GM21528 (cell line): Measurements from ENCODE around the gene IRS2.
"Not testable (repeated sequence)": the region's sequence is repeated elsewhere in the genome, so short reads cannot be mapped to it uniquely, and the experiment has no call there.

Experiments
- ATAC-seq: cut with Tn5 transposase; IDR thresholded peaks from one replicate; pipeline ENCODE4 v1.9.1; 2021; ENCODE audit warnings: mild to moderate bottlenecking, moderate library complexity; ENCODE audit not compliant: unreplicated experiment, low FRiP score

IRS2 gene, protein sequence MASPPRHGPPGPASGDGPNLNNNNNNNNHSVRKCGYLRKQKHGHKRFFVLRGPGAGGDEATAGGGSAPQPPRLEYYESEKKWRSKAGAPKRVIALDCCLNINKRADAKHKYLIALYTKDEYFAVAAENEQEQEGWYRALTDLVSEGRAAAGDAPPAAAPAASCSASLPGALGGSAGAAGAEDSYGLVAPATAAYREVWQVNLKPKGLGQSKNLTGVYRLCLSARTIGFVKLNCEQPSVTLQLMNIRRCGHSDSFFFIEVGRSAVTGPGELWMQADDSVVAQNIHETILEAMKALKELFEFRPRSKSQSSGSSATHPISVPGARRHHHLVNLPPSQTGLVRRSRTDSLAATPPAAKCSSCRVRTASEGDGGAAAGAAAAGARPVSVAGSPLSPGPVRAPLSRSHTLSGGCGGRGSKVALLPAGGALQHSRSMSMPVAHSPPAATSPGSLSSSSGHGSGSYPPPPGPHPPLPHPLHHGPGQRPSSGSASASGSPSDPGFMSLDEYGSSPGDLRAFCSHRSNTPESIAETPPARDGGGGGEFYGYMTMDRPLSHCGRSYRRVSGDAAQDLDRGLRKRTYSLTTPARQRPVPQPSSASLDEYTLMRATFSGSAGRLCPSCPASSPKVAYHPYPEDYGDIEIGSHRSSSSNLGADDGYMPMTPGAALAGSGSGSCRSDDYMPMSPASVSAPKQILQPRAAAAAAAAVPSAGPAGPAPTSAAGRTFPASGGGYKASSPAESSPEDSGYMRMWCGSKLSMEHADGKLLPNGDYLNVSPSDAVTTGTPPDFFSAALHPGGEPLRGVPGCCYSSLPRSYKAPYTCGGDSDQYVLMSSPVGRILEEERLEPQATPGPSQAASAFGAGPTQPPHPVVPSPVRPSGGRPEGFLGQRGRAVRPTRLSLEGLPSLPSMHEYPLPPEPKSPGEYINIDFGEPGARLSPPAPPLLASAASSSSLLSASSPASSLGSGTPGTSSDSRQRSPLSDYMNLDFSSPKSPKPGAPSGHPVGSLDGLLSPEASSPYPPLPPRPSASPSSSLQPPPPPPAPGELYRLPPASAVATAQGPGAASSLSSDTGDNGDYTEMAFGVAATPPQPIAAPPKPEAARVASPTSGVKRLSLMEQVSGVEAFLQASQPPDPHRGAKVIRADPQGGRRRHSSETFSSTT (N-terminal part only)

DNA sequence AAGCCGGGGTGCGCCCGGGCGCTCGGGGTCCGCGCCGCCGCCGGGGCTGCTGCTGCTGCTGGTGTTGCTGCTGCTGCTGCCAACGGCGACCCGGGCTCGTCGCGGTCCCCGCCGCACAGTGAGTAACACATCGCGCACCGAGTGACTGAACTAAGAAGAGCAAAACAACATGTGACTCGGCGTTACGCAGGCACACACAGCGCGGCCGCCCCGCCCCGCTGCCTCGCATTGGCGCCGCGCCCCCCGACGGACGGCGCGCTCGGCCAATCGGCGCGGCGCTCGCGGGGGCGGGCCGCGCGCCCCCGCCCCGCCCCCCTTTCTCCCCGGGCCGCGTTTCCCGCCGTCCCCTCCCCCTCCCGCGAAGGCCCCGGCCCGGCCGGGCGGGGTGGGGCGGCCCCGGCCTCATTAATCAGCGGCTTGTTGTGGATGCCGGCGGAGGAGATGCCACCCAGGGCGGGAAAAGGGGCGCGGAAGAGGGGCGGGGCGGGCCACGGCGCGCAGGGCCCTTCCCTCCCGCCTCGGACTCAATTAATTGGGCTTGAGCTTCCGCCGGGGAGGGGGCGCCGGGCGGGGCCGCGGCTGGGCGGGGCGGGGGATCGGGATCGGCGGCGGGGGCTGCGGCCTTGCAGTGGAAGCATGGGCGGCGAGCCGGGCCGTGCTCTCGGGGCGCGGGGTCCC, at the start of gene IRS2:
TSS of gene IRS2 (minus strand) at position 127 of the 678 bp plus-strand sequence. CDS start 530 bp downstream, outside the sequence.
- ATAC-seq = peak; percentile 97

DNA sequence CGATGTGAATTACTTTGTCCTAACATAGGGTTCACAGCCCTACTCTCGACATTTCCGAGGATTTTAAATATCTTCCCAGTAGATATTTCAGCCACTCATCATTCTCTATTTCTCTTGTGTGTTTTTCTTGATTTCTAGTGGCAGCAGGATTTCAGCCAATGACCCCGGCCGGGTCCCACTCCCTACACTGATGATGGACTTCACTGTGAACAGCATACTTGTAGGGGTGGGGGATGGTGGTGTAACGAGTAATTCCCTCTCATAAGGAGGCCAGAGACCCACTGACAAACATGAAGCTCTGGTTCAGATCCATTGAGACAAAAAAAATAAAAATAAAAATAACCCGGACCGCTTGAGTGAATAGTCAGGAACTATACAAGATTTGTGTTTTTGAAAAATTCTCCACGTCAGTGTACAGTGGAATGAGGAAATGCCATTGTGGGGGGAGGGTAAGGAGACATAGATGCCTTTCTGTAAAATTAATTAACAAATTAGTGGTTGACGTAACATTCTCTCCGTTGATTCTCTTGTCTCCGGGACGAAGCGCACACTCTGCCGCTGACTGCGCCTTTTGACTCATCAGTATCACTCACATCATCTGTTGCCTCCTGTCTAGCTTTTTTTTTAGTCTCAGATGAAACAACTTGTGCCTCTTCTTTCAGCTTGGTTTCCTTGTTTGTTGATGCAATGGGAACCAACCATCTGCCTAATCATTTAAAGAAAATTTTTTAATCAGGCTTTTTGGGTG, 48.8 kb upstream of the IRS2 start:
- no peak for ATAC-seq

DNA sequence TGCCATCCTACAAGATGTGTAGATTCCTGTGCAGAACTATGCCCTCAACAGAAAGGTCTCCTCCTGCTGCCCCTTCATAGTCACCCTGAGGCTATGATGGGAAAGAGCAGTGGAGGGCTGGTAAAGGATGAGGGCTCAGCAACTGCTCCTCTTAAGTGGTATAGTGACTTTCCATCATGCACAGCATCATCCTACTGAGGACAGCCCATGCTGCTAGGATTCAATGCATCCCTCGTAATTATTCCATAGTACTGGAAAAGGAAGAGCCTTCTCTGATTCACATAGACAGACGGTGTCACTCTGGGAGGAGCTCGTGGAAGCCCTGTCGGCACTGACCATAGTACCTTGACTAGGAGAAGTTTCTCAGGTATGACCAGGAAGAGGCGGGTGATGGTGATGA, 47.6 kb upstream of the IRS2 start:
- ATAC-seq = no peak

DNA sequence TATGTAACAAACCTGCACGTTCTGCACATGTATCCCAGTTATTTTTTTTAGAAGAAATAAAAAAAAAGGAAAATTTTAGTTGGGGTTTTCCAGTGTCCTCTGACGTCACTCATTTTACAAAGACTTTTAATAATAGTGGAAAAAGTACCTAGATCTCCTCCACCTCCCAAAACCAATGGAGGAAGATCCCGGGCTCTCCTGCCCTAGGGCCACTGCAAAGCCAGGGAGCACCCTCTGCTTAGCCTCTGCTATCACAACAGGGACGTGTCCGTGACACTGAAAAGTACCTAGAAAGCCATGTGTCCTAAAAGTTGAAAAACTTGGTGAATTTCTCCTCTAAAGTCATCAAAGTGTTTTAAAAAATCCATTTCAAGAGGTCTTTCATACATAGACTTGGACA, 46.7 kb upstream of the IRS2 start:
- ATAC-seq = no peak

DNA sequence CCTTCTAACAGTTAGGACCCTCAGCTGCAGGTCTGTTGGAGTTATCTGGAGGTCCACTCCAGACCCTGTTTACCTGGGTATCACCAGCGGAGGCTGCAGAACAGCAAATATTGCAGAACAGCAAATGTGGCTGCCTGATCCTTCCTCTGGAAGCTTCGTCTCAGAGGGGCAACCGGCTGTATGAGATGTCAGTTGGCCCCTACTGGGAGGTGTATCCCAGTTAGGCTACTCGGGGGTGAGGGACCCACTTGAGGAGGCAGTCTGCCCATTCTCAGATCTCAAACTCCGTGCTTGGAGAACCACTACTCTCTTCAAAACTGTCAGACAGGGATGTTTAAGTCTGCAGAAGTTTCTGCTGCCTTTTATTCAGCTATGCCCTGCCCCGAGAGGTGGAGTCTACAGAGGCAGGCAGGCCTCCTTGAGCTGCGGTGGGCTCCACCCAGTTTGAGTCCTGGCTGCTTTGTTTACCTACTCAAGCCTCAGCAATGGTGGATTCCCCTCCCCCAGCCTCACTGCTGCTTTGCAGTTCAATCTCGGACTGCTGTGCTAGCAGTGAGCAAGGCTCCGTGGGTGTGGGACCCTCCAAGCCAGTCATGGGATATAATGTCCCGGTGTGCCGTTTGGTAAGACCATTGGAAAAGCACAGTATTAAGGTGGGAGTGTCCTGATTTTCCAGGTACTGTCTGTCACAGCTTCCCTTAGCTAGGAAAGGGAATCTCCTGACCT, 42.4 kb upstream of the IRS2 start:
- ATAC-seq = not testable (repeated sequence)

DNA sequence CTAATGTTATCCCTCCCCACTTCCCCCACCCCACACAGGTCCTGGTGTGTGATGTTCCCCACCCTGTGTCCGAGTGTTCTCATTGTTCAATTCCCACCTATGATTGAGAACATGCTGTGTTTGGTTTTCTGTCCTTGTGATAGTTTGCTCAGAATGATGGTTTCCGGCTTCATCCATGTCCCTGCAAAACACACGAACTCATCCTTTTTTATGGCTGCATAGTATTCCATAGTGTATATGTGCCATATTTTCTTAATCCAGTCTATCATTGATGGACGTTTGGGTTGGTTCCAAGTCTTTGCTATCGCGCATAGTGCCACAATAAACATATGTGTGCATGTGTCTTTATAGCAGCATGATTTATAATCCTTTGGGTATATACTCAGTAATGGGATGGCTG, 36.8 kb upstream of the IRS2 start:
- not testable (repeated sequence) for ATAC-seq

DNA sequence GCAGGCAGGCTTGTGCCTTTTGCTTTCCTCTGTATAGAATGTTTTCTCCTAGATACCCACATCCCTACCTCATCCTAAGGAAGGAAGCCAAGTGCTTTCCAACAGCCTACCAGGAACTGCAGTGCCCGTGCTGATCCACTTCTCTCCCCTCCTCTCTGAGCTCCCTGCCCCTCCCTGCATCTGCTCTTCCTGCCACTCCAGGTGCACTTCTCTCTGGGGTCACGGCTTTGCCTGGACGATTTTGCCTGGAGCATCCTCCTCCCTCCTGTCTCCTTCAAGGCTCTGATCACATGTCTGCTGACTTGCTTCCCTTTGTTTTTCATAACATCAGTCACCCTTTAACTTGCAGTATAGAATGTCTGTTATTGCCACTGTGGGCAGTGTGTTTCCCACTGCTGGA, 34.7 kb upstream of the IRS2 start:
- ATAC-seq = no peak

DNA sequence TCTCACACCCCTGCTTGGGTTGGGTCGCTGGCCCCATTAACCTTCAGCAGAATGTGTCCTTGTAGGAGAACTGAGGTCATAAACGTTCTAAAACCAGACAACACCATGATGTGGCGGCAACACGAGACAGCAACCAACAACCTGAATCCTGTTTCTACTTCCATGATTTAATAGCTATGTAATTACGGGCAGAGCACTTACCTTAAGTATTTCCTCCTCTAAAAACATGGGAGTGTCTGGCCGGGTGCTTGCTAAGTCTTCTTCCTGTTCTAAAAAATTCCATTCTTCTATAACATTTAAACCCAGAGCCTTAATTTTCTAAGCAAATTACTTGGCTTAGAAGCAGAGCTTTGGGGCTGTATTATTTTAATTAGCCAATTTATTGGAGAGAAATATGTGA, 33.5 kb upstream of the IRS2 start:
- ATAC-seq = no peak

DNA sequence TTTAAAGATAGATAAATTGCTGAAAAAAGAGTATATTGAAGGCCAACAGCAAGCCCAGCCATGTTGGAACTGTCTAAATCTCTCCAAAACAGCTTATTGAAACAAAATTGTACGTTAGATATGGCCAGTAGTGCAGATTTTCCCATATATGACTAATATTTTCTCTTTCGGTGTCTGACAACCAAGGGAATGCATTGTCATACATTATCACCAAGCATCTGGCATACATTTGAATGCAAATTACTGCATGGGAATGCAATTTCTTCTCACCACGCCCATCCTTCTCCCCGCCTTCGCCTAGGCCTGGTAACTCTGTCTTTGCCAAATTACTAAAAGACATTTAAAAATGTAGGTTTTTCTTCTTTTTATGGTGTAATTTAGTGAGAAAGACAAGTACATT, 32.5 kb upstream of the IRS2 start:
- ATAC-seq = no peak

DNA sequence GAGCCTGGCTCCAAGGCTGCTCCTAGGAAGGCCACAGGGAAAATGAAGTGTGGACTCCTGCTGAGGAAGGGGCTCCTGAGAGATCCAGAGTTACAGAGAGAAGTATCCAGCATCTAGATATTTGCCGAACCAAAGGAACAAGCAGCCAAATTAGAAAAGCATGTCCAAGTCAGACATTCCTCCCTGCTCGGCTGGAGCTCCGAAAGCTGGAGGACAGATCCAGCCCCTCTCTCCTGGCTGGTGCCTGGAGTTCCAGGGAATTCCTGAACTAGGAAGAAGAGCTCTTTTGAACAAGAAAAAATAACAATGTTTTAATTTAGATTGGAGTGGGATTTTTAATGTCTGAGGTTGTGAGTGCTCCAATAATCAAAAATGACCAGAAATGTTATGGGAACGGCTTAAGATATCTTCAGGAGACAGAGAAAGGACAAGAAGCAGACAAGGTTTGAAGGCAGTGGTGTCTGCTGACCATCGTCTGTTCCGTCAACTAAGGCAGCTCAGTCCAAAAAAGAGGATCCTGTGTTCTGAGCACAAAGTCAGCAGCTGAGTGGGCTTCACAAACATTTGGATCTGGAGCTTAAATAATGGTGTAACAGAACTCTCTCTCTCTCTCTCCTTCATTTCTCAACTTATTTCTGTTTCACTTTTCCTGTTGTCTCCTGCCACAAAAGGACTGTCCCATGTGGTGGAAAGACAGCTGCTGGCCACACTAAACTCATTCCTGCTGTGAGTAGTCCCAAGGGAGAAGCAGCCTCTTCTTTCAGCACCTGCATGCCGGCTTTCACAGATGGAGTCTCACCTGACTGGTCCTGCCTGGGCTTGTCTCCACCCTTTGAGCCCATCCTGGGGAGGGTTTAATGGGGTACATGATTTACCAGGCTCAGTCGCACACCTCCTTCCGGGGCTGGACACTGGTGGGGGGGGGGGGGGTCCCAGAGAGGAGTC, 31.5 kb upstream of the IRS2 start:
- ATAC-seq = no peak

DNA sequence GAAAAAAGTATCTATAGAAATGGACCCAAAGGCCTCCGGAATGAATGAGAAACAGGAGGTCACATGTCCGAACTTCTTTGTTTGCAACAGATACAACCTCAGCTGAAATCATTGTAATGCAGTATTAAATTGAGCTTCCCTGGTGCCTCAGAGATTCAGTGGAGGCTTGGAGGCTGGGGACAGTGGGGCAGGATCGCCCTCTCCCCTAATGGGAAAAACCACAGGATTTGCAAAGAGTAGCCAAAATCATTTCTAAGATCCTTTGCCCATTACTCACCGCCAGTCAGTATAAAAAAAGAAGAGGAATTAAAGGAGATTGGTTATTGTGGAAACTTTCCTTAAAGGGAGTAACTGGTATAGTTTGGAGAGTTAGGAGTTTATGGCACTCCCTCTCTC, 30.4 kb upstream of the IRS2 start:
- ATAC-seq = no peak

DNA sequence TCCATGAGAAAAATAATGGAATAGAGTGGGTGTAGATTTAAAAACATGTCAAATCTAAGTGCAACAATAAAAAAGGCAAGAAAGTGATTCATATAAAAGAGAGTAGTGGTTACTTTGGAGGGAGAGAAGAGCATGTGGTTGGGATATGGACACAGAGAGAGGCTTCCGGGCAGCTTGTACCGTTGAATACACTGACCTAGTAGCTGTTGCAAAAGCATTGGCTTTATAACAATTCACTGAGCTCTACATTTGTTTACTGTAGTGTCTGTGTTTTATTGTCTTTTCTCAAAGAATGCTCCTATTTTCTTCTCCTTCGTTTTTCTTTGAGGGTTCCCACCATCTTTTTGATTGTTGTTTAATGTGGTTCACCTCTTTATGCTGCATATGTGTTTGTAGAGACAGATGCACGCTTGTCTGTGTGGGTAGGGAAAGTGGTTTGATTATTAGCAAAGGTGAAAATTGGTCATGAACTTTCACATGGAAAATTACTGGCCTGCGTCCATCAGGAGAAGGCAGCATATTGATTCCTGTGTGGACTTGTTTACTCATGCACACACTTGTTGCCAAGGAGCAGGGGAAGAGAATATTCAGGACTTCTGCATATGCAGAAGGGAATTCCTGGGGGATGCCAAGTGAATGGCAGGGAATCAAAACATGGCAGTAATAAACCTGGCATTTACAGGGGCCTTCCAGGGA, 29.9 kb upstream of the IRS2 start:
- no peak for ATAC-seq

DNA sequence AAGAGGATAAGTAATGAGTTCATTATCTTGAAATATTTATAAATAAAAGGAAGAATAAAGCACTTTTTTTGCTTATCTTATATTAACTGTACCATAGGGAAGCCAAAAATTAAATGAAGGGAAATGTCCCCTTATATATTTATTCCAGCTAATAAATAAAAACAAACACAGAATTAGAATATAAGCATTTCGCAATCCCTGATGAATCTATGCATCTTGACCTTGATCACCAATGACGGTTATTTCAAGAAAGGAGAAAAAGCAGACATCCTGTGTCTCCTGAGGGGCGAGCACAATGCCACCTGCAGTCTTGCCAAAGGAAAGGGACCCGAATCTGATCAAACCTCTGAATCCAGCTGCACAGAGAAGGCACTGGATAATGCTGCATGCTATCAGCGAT, 29.3 kb upstream of the IRS2 start:
- no peak for ATAC-seq

DNA sequence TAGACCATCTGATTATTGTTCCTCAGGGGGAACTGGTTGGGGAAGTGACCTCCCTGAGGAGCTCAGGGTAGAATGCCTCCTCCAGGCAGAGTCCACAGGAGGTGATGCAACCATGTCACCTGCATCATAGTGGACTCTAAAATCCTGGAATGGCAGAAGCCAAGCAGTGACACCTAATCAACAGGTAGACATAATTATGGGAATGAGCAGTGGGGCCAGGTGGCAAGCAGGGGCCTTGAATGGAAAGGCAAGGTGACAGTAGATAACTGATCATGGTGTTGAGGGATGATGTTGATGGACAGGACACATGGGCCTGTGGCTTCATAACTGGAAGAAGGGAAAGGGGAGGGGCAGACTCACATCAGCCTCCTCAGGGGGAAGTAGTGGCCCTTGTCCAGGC, 27.3 kb upstream of the IRS2 start:
- no peak for ATAC-seq

DNA sequence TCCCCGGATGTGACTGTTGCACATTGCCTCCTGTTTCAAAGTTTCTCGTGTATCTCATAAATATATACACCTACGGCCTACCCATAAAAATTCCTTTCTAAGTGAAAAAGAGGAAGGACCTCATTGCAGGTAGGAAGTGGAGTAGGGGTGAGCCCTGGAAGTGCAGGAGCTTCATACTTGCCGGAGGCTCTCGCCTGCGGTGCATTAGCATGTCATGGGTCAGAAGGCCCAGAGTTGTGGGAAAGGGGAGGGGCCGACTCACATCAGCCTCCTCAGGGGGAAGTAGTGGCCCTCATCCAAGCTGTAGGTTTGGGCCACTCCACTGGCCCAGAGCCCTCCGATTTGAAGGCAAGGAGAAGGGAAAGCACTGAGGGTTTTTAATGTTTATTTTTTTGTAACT, 26.0 kb upstream of the IRS2 start:
- no peak for ATAC-seq

DNA sequence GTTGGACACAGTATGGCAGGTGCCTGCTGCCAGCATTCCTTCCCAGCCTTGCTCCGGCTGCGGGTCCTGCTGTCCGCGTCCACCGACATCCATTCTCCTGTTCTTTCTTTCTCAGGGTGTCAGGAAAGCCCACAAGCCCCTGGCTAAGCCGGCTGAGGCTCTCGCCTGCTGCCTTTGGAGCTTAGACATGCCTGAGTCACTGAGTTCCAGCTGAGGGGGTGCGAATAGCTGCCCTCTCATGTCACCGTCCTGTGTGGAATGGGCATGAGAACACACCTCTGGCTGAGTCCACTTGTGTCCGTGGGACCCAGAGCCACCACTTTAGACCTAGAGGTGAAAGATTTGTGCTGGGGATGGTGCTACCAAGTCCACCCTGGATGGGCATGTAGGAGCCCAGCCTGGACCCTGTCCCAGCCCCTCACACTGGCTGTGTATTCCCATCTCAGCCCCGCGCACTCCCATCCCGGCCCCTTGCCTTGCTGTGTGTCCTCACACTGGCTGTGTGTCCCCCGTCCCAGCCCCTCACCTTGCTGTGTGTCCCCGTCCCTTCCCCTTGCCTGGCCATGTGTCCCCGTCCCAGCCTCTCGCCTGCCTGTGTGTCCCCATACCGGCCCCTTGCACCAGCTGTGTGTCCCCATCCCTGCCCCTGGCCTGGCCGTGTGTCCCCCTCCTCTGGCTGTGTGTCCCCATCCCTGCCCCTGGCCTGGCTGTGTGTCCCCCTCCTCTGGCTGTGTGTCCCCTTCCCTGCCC, 24.6 kb upstream of the IRS2 start:
- no peak for ATAC-seq
